ENCODE results near the gene KCNMB2. TPM values are rescaled to one million over a fixed set of nuclear protein-coding genes. Genes with fewer than 3 reads are reported as not detected.

The KCNMB2 gene
- total RNA-seq, 1 donor from 2014 or later: 0.27 TPM

- Mint-ChIP-seq H3K27me3 (ENCODE audit: low read depth) (peaks cover 17% of the 10 kb centered on the region), H3K4me3 (ENCODE audit: unreplicated experiment) (no peak overlapping the region), H3K36me3 (ENCODE audit: low read depth) (no peaks in the 10 kb centered on the region), H3K27ac (ENCODE audit: unreplicated experiment) (no peak overlapping the region), H3K9me3 (ENCODE audit: low read depth) (peaks cover 2% of the 10 kb centered on the region), H3K4me1 (ENCODE audit: low read depth) (no peaks in the 10 kb centered on the region)
- no peak for DNase-seq (ENCODE audit: low spot score)
- no peak for TF ChIP-seq CTCF (IDR thresholded peaks at IDR 0.05)
Observed at GRCh38 chr3:178634975-178635374, 98.7 kb downstream of the KCNMB2 start.

GRCh38 chr3:178637802-178638201 lies 101.6 kb downstream of the KCNMB2 start:
- no peak for TF ChIP-seq CTCF (IDR thresholded peaks at IDR 0.05)

GRCh38 chr3:178645503-178645902 lies 109.3 kb downstream of the KCNMB2 start:
- no peaks in the 10 kb centered on the region for H3K4me1 Mint-ChIP-seq (ENCODE audit: low read depth)
- H3K9me3 Mint-ChIP-seq (ENCODE audit: low read depth): peaks cover 14% of the 10 kb centered on the region
- H3K4me3 Mint-ChIP-seq (ENCODE audit: unreplicated experiment): no peak overlapping the region
- peaks cover 6% of the 10 kb centered on the region for H3K36me3 Mint-ChIP-seq (ENCODE audit: low read depth)
- no peak overlapping the region for H3K27ac Mint-ChIP-seq (ENCODE audit: unreplicated experiment)
- TF ChIP-seq CTCF (IDR thresholded peaks at IDR 0.05): no peak
- DNase-seq (ENCODE audit: low spot score): no peak
- H3K27me3 Mint-ChIP-seq (ENCODE audit: low read depth): peaks cover 31% of the 10 kb centered on the region

More at GRCh38 chr3:178637802-178638201, 101.6 kb downstream of the KCNMB2 start:
- Mint-ChIP-seq H3K4me3 (ENCODE audit: unreplicated experiment) (no peak overlapping the region), H3K36me3 (ENCODE audit: low read depth) (no peaks in the 10 kb centered on the region), H3K9me3 (ENCODE audit: low read depth) (peaks cover 2% of the 10 kb centered on the region), H3K4me1 (ENCODE audit: low read depth) (no peaks in the 10 kb centered on the region), H3K27ac (ENCODE audit: unreplicated experiment) (no peak overlapping the region), H3K27me3 (ENCODE audit: low read depth) (peaks cover 32% of the 10 kb centered on the region)
- no peak for DNase-seq (ENCODE audit: low spot score)

- Mint-ChIP-seq H3K27ac (ENCODE audit: unreplicated experiment) (no peak overlapping the region), H3K4me3 (ENCODE audit: unreplicated experiment) (no peak overlapping the region), H3K27me3 (ENCODE audit: low read depth) (peaks cover 28% of the 10 kb centered on the region), H3K9me3 (ENCODE audit: low read depth) (peaks cover 22% of the 10 kb centered on the region), H3K36me3 (ENCODE audit: low read depth) (peaks cover 6% of the 10 kb centered on the region), H3K4me1 (ENCODE audit: low read depth) (no peaks in the 10 kb centered on the region)
- no peak for TF ChIP-seq CTCF (IDR thresholded peaks at IDR 0.05)
- no peak for DNase-seq (ENCODE audit: low spot score)
Observed at GRCh38 chr3:178646186-178646862, 110.1 kb downstream of the KCNMB2 start.

GRCh38 chr3:178655488-178655887 lies 119.3 kb downstream of the KCNMB2 start:
- Mint-ChIP-seq H3K4me3 (ENCODE audit: unreplicated experiment) (no peak overlapping the region), H3K9me3 (ENCODE audit: low read depth) (peaks cover 18% of the 10 kb centered on the region), H3K4me1 (ENCODE audit: low read depth) (no peaks in the 10 kb centered on the region), H3K27ac (ENCODE audit: unreplicated experiment) (no peak overlapping the region), H3K36me3 (ENCODE audit: low read depth) (no peaks in the 10 kb centered on the region), H3K27me3 (ENCODE audit: low read depth) (no peaks in the 10 kb centered on the region)
- DNase-seq (ENCODE audit: low spot score): no peak
- no peak for TF ChIP-seq CTCF (IDR thresholded peaks at IDR 0.05)

All from chondrocyte (in vitro differentiated cells).